ENCODE results near the gene EPAS1. TPM values are rescaled to one million over a fixed set of nuclear protein-coding genes. Genes with fewer than 3 reads are reported as not detected.

The EPAS1 gene
- total and polyA plus RNA-seq, 2 of the 13 experiments (the other 11 are each of a cell fraction or from before 2014, with no cell fraction given), result 47.1 to 182 TPM

GRCh38 chr2:46306988-46307655, 9.9 kb downstream of the EPAS1 start (continued):
- TF ChIP-seq NFRKB (IDR thresholded peaks at IDR 0.05) (no peak), ZMAT3 (CRISPR knock-in tag; conservative IDR thresholded peaks at IDR 0.05) (no peak; the same call in 1 of the 2 replicates), ZNF160 (CRISPR knock-in tag; IDR thresholded peaks at IDR 0.05) (no peak), ZNF570 (CRISPR knock-in tag; IDR thresholded peaks at IDR 0.05; ENCODE audit: borderline replicate concordance) (no peak), ZNF776 (CRISPR knock-in tag; IDR thresholded peaks at IDR 0.05) (no peak), ZBTB20 (CRISPR knock-in tag; IDR thresholded peaks at IDR 0.05; ENCODE audit: borderline replicate concordance, low read depth) (peak; percentile 88), HNRNPL (IDR thresholded peaks at IDR 0.05; ENCODE audit: low read depth, low read length) (no peak), ZNF709 (CRISPR knock-in tag; IDR thresholded peaks at IDR 0.05) (peak; percentile 34; the same call in 1 of the 2 replicates), AFF4 (CRISPR knock-in tag; IDR thresholded peaks at IDR 0.05) (peak; percentile 65; the same call in 1 of the 2 replicates), NCOA1 (CRISPR knock-in tag; IDR thresholded peaks at IDR 0.05) (0 out of 2 replicates have a peak, but pooled peaks have one; percentile 56), ZNF562 (CRISPR knock-in tag; IDR thresholded peaks at IDR 0.05; ENCODE audit: borderline replicate concordance) (no peak), ZC3H4 (CRISPR knock-in tag; IDR thresholded peaks at IDR 0.05; ENCODE audit: borderline replicate concordance) (peak; percentile 72; the same call in 1 of the 2 replicates), ZNF772 (CRISPR knock-in tag; IDR thresholded peaks at IDR 0.05) (no peak), RBFOX2 (IDR thresholded peaks at IDR 0.05; ENCODE audit: low read depth, low read length) (no peak), STAT5B (CRISPR knock-in tag; IDR thresholded peaks at IDR 0.05) (peak; percentile 76; the same call in 1 of the 2 replicates), ZNF660 (CRISPR knock-in tag; IDR thresholded peaks at IDR 0.05; ENCODE audit: borderline replicate concordance, low read depth) (no peak), NR2F1 (CRISPR knock-in tag; IDR thresholded peaks at IDR 0.05) (peak; percentile 76 to 82; a peak in 3 of 4 replicates), PITX1 (CRISPR knock-in tag; IDR thresholded peaks at IDR 0.05) (peak; percentile 84), ATF7-NPFF (CRISPR knock-in tag; IDR thresholded peaks at IDR 0.05; ENCODE audit: low read depth) (peak; percentile 76; the same call in 1 of the 2 replicates), ZNF7 (CRISPR knock-in tag; IDR thresholded peaks at IDR 0.05) (no peak), MEF2D (CRISPR knock-in tag; IDR thresholded peaks at IDR 0.05) (peak; percentile 92), MATR3 (CRISPR knock-in tag; IDR thresholded peaks at IDR 0.05) (no peak)
- TF ChIP-seq, protein P1, sequence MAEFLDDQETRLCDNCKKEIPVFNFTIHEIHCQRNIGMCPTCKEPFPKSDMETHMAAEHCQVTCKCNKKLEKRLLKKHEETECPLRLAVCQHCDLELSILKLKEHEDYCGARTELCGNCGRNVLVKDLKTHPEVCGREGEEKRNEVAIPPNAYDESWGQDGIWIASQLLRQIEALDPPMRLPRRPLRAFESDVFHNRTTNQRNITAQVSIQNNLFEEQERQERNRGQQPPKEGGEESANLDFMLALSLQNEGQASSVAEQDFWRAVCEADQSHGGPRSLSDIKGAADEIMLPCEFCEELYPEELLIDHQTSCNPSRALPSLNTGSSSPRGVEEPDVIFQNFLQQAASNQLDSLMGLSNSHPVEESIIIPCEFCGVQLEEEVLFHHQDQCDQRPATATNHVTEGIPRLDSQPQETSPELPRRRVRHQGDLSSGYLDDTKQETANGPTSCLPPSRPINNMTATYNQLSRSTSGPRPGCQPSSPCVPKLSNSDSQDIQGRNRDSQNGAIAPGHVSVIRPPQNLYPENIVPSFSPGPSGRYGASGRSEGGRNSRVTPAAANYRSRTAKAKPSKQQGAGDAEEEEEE (CRISPR knock-in tag; IDR thresholded peaks at IDR 0.05; ENCODE audit: borderline replicate concordance), result no peak
- TF ChIP-seq, protein P2, sequence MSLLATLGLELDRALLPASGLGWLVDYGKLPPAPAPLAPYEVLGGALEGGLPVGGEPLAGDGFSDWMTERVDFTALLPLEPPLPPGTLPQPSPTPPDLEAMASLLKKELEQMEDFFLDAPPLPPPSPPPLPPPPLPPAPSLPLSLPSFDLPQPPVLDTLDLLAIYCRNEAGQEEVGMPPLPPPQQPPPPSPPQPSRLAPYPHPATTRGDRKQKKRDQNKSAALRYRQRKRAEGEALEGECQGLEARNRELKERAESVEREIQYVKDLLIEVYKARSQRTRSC (CRISPR knock-in tag; IDR thresholded peaks at IDR 0.05; ENCODE audit: low read depth), result no peak
